Stimulated activated CD4-positive, alpha-beta T cell treated with anti-CD3 and anti-CD28 coated beads, Interleukin-1b, Interleukin-23, amount 100 ng/mL, for 1 hour (primary cell): Measurements from ENCODE around the gene RNASE3.
"Not testable (repeated sequence)": the region's sequence is repeated elsewhere in the genome, so short reads cannot be mapped to it uniquely, and the experiment has no call there.

ENCODE experiments used
- DNase-seq, 2 donors: peaks; one replicate each; pipeline ENCODE4 v3.0.0-alpha.2; 2020; ENCODE audit warnings: low read depth in 2 of 2

The RNASE3 gene

DNA sequence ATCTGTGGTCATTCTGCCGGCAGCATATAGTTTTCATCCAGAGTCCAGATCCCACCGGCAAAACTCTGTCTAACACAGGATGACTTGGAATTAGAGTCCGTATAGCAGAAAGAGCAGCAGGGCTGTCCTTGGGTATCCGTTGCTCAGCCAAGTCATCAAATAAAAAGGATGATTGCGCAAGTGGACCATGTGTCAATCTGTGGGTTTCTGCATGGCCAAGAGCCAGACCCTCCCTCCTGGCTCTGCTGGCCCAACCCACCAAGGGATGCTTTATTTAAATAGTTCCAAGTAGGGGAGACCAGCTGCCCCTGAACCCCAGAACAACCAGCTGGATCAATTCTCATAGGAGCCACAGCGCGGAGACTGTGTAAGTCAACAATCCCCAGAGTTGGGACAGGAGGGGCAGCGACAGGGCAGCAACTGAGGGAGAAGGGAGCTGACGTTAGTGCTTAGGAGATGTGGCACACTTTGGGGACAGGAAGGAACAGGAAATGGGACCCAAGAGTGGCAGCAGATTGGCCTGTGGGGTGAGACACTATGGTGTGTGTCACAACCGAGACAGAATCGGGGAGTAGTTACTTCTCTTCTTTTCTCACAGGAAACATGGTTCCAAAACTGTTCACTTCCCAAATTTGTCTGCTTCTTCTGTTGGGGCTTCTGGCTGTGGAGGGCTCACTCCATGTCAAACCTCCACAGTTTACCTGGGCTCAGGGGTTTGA is 28.0 kb downstream of the RNASE3 start:
- DNase-seq, result not testable (repeated sequence)

DNA sequence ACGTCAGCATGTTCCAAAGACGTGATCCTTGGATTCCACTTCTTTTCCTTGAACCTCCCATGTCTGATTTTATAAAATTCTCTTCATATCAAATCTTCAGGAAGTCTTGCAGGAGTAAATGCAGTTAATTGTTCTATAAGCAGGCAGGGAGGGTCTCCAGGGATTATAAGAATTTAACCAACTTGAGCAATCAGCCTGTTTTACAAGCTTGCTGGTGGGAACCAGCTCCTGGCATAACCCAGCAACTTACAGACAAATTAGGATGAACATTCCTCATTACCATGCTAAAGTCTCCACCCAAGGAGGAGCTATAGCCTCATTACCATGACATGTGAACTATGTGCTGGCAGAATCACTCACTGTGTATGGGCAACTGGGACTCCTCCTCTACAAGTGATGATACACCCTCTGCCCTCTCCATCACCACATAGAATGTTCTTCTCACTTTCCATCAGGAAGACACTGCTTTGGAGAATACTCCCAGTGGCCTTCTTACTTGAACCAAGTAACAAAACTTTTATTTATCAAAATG is 32.6 kb downstream of the RNASE3 start:
- DNase-seq, result not testable (repeated sequence)

DNA sequence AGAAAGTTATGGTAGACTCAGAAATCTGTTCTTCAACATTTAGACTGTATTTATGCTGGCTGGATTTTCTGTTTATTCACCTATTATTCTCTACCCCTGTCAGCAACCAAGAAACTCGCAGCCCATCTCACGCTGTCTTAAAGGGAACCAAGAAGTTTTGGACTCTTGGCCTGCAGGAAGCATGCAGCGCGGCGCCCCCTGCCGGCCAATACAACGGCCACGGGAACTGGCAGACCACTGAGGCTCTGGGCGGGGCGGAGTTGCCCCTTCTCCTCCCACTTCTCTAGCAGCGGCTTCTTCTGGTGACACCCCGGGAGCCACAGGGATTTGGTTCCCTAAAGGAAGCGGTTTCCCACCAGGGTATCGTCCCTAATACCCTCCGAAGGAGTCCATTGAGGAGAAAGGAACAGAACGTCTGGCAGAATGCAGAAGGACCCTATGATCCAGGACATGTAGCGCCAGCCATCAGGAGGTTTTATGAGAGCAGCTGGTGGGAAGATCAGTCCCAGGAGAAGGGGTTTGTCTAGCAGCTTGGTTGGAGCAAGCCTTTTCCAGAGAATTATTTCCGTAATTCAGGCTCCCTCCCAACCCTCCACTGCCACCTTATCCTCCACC is 43.1 kb downstream of the RNASE3 start:
- no peak for DNase-seq

- DNase-seq, result no peak
Measured at GRCh38 chr14:20935303-20935984, 44.3 kb downstream of the RNASE3 start.
